Measurements from ENCODE around the gene RACGAP1. TPM values are rescaled to one million over a fixed set of nuclear protein-coding genes. Genes with fewer than 3 reads are reported as not detected.

The RACGAP1 gene
- total and polyA plus RNA-seq, 2 of the 8 experiments (the other 6 are each of a cell fraction or from before 2014, with no cell fraction given): 18.0 to 66.3 TPM

DNA sequence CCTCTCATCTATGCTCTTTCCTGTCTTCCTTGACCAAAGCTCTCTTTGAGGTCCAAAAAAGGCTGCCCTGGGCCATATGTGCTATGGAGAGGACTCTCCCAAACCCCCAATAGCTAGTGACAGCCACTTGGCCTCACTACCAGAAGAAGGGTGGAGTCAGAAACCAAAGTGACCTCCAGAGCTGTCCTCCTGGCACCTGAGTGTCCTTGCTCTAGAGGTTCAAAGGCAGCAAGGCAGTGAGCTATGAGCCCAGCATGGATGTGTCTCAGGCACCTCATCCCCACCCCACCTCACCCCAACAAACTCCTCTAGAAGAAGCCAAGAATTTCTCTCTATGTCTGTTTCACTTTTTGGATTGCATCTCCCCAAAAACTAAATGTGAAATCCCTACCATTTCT is 67.7 kb downstream of the RACGAP1 start:
- FAIRE-seq: no peak
- peak overlapping the region; percentile 77; the same call in 1 of the 2 replicates for H2AK5ac ChIP-seq (ENCODE audit: low read depth, low read length)
- H3K36me3 ChIP-seq (ENCODE audit: control insufficient read depth in 2 of 4, insufficient read depth in 4 of 4, low read length in 3 of 4): no peaks in the 10 kb centered on the region
- H3K14ac ChIP-seq (ENCODE audit: insufficient read length): no peak overlapping the region
- POLR2A ChIA-PET (ENCODE audit: partially characterized antibody): no interaction called here
- H4K20me1 ChIP-seq (replicated peaks in 1 of 2; ENCODE audit: control insufficient read depth in 1 of 2, insufficient read depth in 2 of 2, low read length in 2 of 2): no peaks in the 10 kb centered on the region
- no peak overlapping the region for H2AFZ ChIP-seq (ENCODE audit: low read length)
- no peaks in the 10 kb centered on the region for H3K9me3 ChIP-seq (ENCODE audit: insufficient read depth in 2 of 2, low read depth in 1 of 2, low read length in 1 of 2)
- H3K27ac ChIP-seq (ENCODE audit: low read depth, low read length): no peak overlapping the region
- no peak for DNase-seq (ENCODE audit: low read depth in 1 of 2, low spot score in 2 of 2)
- peaks cover 6% of the 10 kb centered on the region; the same call in 1 of the 2 replicates for H3K23me2 ChIP-seq (ENCODE audit: low read depth, low read length)
- no peak overlapping the region for H2BK20ac ChIP-seq (ENCODE audit: low read length)
- H4K91ac ChIP-seq (replicated peaks; ENCODE audit: insufficient read length, low read length): no peak overlapping the region
- no peak overlapping the region for H4K5ac ChIP-seq (ENCODE audit: insufficient read length, low read depth, low read length)
- no peak overlapping the region for H3K18ac ChIP-seq (ENCODE audit: extremely low read depth, low read length)
- H3K4me2 ChIP-seq (ENCODE audit: insufficient read depth in 1 of 2, low read depth in 2 of 2, low read length in 2 of 2): no peak overlapping the region
- no peak overlapping the region for H3K56ac ChIP-seq (replicated peaks; ENCODE audit: insufficient read length, low read depth, low read length)
- no peak overlapping the region for H3K23ac ChIP-seq (ENCODE audit: insufficient read length)
- peak overlapping the region; percentile 56; the same call in 1 of the 2 replicates for H2BK12ac ChIP-seq (ENCODE audit: low read depth, low read length)
- H3K4me3 ChIP-seq (ENCODE audit: extremely low read depth in 1 of 4, insufficient read depth in 2 of 4, low read depth in 3 of 4, low read length in 4 of 4): no peak overlapping the region
- no peaks in the 10 kb centered on the region for H3K79me1 ChIP-seq (ENCODE audit: low read depth, low read length)
- H2BK15ac ChIP-seq (ENCODE audit: low read length): no peak overlapping the region
- H2BK120ac ChIP-seq (replicated peaks; ENCODE audit: low read depth, low read length): no peak overlapping the region
- H3K4me1 ChIP-seq (replicated peaks in 1 of 4; ENCODE audit: control insufficient read depth in 3 of 4, insufficient read depth in 4 of 4, low read length in 3 of 4): peaks cover 4 to 24% (median 17%) of the 10 kb centered on the region in 4 experiments
- H4K8ac ChIP-seq (ENCODE audit: extremely low read depth, insufficient read depth, low read length): no peak overlapping the region
- peaks cover 12 to 60% (median 51%) of the 10 kb centered on the region in 4 experiments for H3K27me3 ChIP-seq (replicated peaks in 1 of 4; ENCODE audit: control insufficient read depth in 3 of 4, extremely low read depth in 1 of 4, insufficient read depth in 3 of 4, low read length in 3 of 4)
- no peaks in the 10 kb centered on the region for H3K79me2 ChIP-seq (ENCODE audit: control insufficient read depth in 1 of 2, insufficient read depth in 2 of 2, low read length in 2 of 2)
- no peak overlapping the region for H2BK5ac ChIP-seq (ENCODE audit: low read depth, low read length)
- no peak overlapping the region for H3K4ac ChIP-seq (replicated peaks; ENCODE audit: insufficient read length, low read depth, low read length)
- no peak overlapping the region for H3K9ac ChIP-seq (replicated peaks in 1 of 4; ENCODE audit: extremely low read depth in 1 of 4, low read depth in 3 of 4, low read length in 3 of 4)
- CTCF ChIA-PET (ENCODE audit: partially characterized antibody): interaction anchor here (0.6 to 7.8 kb wide), 4 partner anchors 10 to 336 kb away, joined by 3 to 86 read pairs (median 15); no protein-coding TSS in a partner anchor
- no peak for TF ChIP-seq BCL11A (IDR thresholded peaks at IDR 0.05; ENCODE audit: low read depth in 2 of 2, low read length in 2 of 2)
- TF ChIP-seq TBP (IDR thresholded peaks at IDR 0.05; ENCODE audit: low read depth, low read length): no peak
- TF ChIP-seq POLR2A (IDR thresholded peaks at IDR 0.05; ENCODE audit: control extremely low read depth in 1 of 2, low read depth in 2 of 2, low read length in 2 of 2): no peak
- no peak for TF ChIP-seq PHF8 (conservative IDR thresholded peaks at IDR 0.05; ENCODE audit: low read depth, low read length)
- no peak for TF ChIP-seq JUND (IDR thresholded peaks at IDR 0.05; ENCODE audit: low read length)
- TF ChIP-seq SUZ12 (IDR thresholded peaks at IDR 0.05; ENCODE audit: low read length): no peak
- TF ChIP-seq GTF2F1 (IDR thresholded peaks at IDR 0.05; ENCODE audit: borderline replicate concordance, low read depth, low read length): no peak
- no peak for TF ChIP-seq EGR1 (IDR thresholded peaks at IDR 0.05; ENCODE audit: borderline replicate concordance, low read depth, low read length)
- no peak for TF ChIP-seq TCF12 (IDR thresholded peaks at IDR 0.05; ENCODE audit: low read depth, low read length)
- TF ChIP-seq, protein P1, sequence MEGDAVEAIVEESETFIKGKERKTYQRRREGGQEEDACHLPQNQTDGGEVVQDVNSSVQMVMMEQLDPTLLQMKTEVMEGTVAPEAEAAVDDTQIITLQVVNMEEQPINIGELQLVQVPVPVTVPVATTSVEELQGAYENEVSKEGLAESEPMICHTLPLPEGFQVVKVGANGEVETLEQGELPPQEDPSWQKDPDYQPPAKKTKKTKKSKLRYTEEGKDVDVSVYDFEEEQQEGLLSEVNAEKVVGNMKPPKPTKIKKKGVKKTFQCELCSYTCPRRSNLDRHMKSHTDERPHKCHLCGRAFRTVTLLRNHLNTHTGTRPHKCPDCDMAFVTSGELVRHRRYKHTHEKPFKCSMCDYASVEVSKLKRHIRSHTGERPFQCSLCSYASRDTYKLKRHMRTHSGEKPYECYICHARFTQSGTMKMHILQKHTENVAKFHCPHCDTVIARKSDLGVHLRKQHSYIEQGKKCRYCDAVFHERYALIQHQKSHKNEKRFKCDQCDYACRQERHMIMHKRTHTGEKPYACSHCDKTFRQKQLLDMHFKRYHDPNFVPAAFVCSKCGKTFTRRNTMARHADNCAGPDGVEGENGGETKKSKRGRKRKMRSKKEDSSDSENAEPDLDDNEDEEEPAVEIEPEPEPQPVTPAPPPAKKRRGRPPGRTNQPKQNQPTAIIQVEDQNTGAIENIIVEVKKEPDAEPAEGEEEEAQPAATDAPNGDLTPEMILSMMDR (IDR thresholded peaks at IDR 0.05; ENCODE audit: control extremely low read depth in 1 of 3, insufficient read depth in 1 of 3, low read depth in 1 of 3, low read length in 3 of 3): no peak
- no peak for TF ChIP-seq YY1 (IDR thresholded peaks at IDR 0.05; ENCODE audit: low read depth, low read length)
- TF ChIP-seq CREB1 (IDR thresholded peaks at IDR 0.05): no peak
- no peak for TF ChIP-seq EZH2 (IDR thresholded peaks at IDR 0.05; ENCODE audit: low read depth, low read length, severe bottlenecking)
- no peak for TF ChIP-seq KDM4A (IDR thresholded peaks at IDR 0.05; ENCODE audit: low read depth, low read length, severe bottlenecking)
